H1 (cell line): ENCODE data around the gene ACTBL2. TPM values are rescaled to one million over a fixed set of nuclear protein-coding genes. Genes with fewer than 3 reads are reported as not detected.

Source experiments
- CTCF ChIA-PET: fragments of 300-600 bp; sonication (Branson Sonifier 250); formaldehyde crosslinking; loops from one replicate; lab custom pipeline; 2021; ENCODE audit not compliant: partially characterized antibody; lab: Charles Lee
- POLR2A ChIA-PET: fragments of 300-600 bp; sonication (Branson Sonifier 250); formaldehyde crosslinking; loops from one replicate; lab custom pipeline; 2021; ENCODE audit warnings: inconsistent platforms; ENCODE audit not compliant: partially characterized antibody; lab: Charles Lee
- DNase-seq, 2 experiments: peaks; one replicate each; pipeline versions ENCODE4 v3.0.0 to v3.0.0-alpha.2; 2010 to 2022; ENCODE audit warnings: low spot score in 2 of 2, low read depth in 1 of 2, mixed read lengths in 1 of 2
- FAIRE-seq: peaks from 2 replicates; lab custom pipeline; 2011; peaks lifted over from hg19 to GRCh38; lab: Jason Lieb, UNC
- H2AFZ ChIP-seq: 2 replicates; pipeline ENCODE4 v1.8.1; 2012; ENCODE audit warnings: low read length, inconsistent platforms
- H2AK5ac ChIP-seq: 2 replicates; pipeline ENCODE4 v1.6.1; 2013; ENCODE audit warnings: low read depth, low read length
- H2BK120ac ChIP-seq: replicated peaks from 2 replicates; pipeline ENCODE3; 2013; ENCODE audit warnings: low read depth, low read length, inconsistent platforms
- H2BK12ac ChIP-seq: 2 replicates; pipeline ENCODE4 v1.6.1; 2013; ENCODE audit warnings: low read depth, low read length
- H2BK15ac ChIP-seq: 2 replicates; pipeline ENCODE4 v1.6.1; 2013; ENCODE audit warnings: low read length
- H2BK20ac ChIP-seq: 2 replicates; pipeline ENCODE4 v1.6.1; 2013; ENCODE audit warnings: low read length
- H2BK5ac ChIP-seq: 2 replicates; pipeline ENCODE4 v1.6.1; 2013; ENCODE audit warnings: low read depth, low read length
- H3K14ac ChIP-seq: 2 replicates; pipeline ENCODE4 v1.6.1; 2013; ENCODE audit warnings: inconsistent platforms; ENCODE audit not compliant: insufficient read length
- H3K18ac ChIP-seq: 2 replicates; pipeline ENCODE4 v1.6.1; 2013; ENCODE audit warnings: low read length; ENCODE audit errors: extremely low read depth
- H3K23ac ChIP-seq: 2 replicates; pipeline ENCODE4 v1.6.1; 2013; ENCODE audit warnings: inconsistent platforms; ENCODE audit not compliant: insufficient read length
- H3K23me2 ChIP-seq: 2 replicates; pipeline ENCODE4 v1.6.1; 2013; ENCODE audit warnings: low read depth, low read length
- H3K27ac ChIP-seq: 2 replicates; pipeline ENCODE4 v1.6.1; 2011; ENCODE audit warnings: low read depth, low read length, inconsistent platforms
- H3K27me3 ChIP-seq, 4 experiments: replicated peaks in 1 of 4; 1 replicate in 1 of 4; 2 replicates in 3 of 4; pipeline versions ENCODE4 v1.6.1 to v1.8.1; 2011 to 2013; ENCODE audit warnings: low read length in 3 of 4, mild to moderate bottlenecking in 3 of 4, inconsistent platforms in 2 of 4, mixed read lengths in 2 of 4, moderate library complexity in 1 of 4; ENCODE audit not compliant: control insufficient read depth in 3 of 4, insufficient read depth in 3 of 4; ENCODE audit errors: extremely low read depth in 1 of 4
- H3K36me3 ChIP-seq, 4 experiments: 2 replicates each; pipeline versions ENCODE4 v1.6.1 to v1.8.1; 2011 to 2013; ENCODE audit warnings: mild to moderate bottlenecking in 4 of 4, low read length in 3 of 4, moderate library complexity in 2 of 4, control low read depth in 1 of 4, inconsistent platforms in 1 of 4; ENCODE audit not compliant: insufficient read depth in 4 of 4, control insufficient read depth in 2 of 4
- H3K4ac ChIP-seq: replicated peaks from 2 replicates; pipeline ENCODE3; 2013; ENCODE audit warnings: low read length, low read depth, mixed read lengths, inconsistent platforms; ENCODE audit not compliant: insufficient read length
- H3K4me1 ChIP-seq, 4 experiments: replicated peaks in 1 of 4; 1 replicate in 1 of 4; 2 replicates in 3 of 4; pipeline versions ENCODE4 v1.6.1 to v1.8.1; 2011 to 2013; ENCODE audit warnings: low read length in 3 of 4, inconsistent platforms in 2 of 4, mixed read lengths in 1 of 4; ENCODE audit not compliant: insufficient read depth in 4 of 4, control insufficient read depth in 3 of 4
- H3K4me2 ChIP-seq, 2 experiments: 2 replicates each; pipeline versions ENCODE4 v1.6.1 to v1.8.1; 2011 to 2013; ENCODE audit warnings: low read depth in 2 of 2, low read length in 2 of 2, control low read depth in 1 of 2, inconsistent platforms in 1 of 2, mild to moderate bottlenecking in 1 of 2; ENCODE audit not compliant: insufficient read depth in 1 of 2
- H3K4me3 ChIP-seq, 4 experiments: fragments of 200-600, 300-600 bp in 1 of 4; sonication (generic), shearing (Covaris generic), sonication (Bioruptor Twin) in 1 of 4; 2 replicates each; pipeline versions ENCODE4 v1.5.1 to v1.8.1; 2011 to 2016; ENCODE audit warnings: low read length in 4 of 4, low read depth in 3 of 4, control low read depth in 2 of 4, inconsistent platforms in 2 of 4, mild to moderate bottlenecking in 2 of 4, mixed read lengths in 1 of 4, moderate library complexity in 1 of 4; ENCODE audit not compliant: insufficient read depth in 2 of 4; ENCODE audit errors: extremely low read depth in 1 of 4
- H3K56ac ChIP-seq: replicated peaks from 2 replicates; pipeline ENCODE3; 2013; ENCODE audit warnings: low read depth, mild to moderate bottlenecking, mixed read lengths, low read length, inconsistent platforms; ENCODE audit not compliant: insufficient read length
- H3K79me1 ChIP-seq: 2 replicates; pipeline ENCODE4 v1.6.1; 2013; ENCODE audit warnings: low read depth, low read length, control low read depth
- H3K79me2 ChIP-seq, 2 experiments: 2 replicates each; pipeline versions ENCODE4 v1.6.1 to v1.8.1; 2012 to 2013; ENCODE audit warnings: low read length in 2 of 2, mild to moderate bottlenecking in 2 of 2, inconsistent platforms in 1 of 2; ENCODE audit not compliant: insufficient read depth in 2 of 2, control insufficient read depth in 1 of 2
- H3K9ac ChIP-seq, 4 experiments: replicated peaks in 1 of 4; 1 replicate in 1 of 4; 2 replicates in 3 of 4; pipeline versions ENCODE4 v1.6.1 to v1.8.1; 2011 to 2013; ENCODE audit warnings: low read depth in 3 of 4, low read length in 3 of 4, control low read depth in 2 of 4, mild to moderate bottlenecking in 2 of 4, moderate library complexity in 2 of 4, inconsistent platforms in 1 of 4; ENCODE audit errors: extremely low read depth in 1 of 4
- H3K9me3 ChIP-seq, 2 experiments: 2 replicates each; pipeline versions ENCODE4 v1.6.1 to v1.8.1; 2012 to 2013; ENCODE audit warnings: mild to moderate bottlenecking in 2 of 2, moderate library complexity in 2 of 2, control low read depth in 1 of 2, inconsistent platforms in 1 of 2, low read depth in 1 of 2, low read length in 1 of 2, mixed read lengths in 1 of 2; ENCODE audit not compliant: insufficient read depth in 2 of 2
- H4K20me1 ChIP-seq, 2 experiments: replicated peaks in 1 of 2; 2 replicates each; pipeline versions ENCODE3 to v1.8.1; 2011 to 2013; ENCODE audit warnings: inconsistent platforms in 2 of 2, low read length in 2 of 2, mild to moderate bottlenecking in 1 of 2; ENCODE audit not compliant: insufficient read depth in 2 of 2, control insufficient read depth in 1 of 2
- H4K5ac ChIP-seq: 2 replicates; pipeline ENCODE4 v1.6.1; 2013; ENCODE audit warnings: low read length, low read depth, mixed read lengths, inconsistent platforms; ENCODE audit not compliant: insufficient read length
- H4K8ac ChIP-seq: 2 replicates; pipeline ENCODE4 v1.8.0; 2013; ENCODE audit warnings: mild to moderate bottlenecking, moderate library complexity, low read length, inconsistent platforms; ENCODE audit not compliant: insufficient read depth; ENCODE audit errors: extremely low read depth
- H4K91ac ChIP-seq: replicated peaks from 2 replicates; pipeline ENCODE3; 2013; ENCODE audit warnings: low read length, mixed read lengths, inconsistent platforms; ENCODE audit not compliant: insufficient read length
- ATF2 ChIP-seq: IDR thresholded peaks from 2 replicates; pipeline ENCODE4 v1.6.1; 2012; ENCODE audit warnings: low read length, inconsistent platforms
- BACH1 ChIP-seq: IDR thresholded peaks from 2 replicates; pipeline ENCODE4 v1.6.1; 2012; ENCODE audit warnings: low read length, improper control_type of control experiment
- CBX5 ChIP-seq: fragments of 300-800, 300-1000 bp; sonication (generic); IDR thresholded peaks from 2 replicates; pipeline ENCODE4 v1.7.1; 2016; ENCODE audit warnings: antibody characterized with exemption, low read length, low read depth
- CHD2 ChIP-seq: IDR thresholded peaks from 2 replicates; pipeline ENCODE4 v1.6.1; 2012; ENCODE audit warnings: low read length, improper control_type of control experiment
- CREB1 ChIP-seq: IDR thresholded peaks from 2 replicates; pipeline ENCODE4 v1.6.1; 2012; ENCODE audit warnings: inconsistent platforms
- EZH2 ChIP-seq: fragments of 200-600 bp; sonication (generic); IDR thresholded peaks from 2 replicates; pipeline ENCODE4 v1.7.1; 2012; ENCODE audit warnings: low read depth, mild to moderate bottlenecking, moderate library complexity, low read length, inconsistent platforms; ENCODE audit not compliant: severe bottlenecking
- FOSL1 ChIP-seq: IDR thresholded peaks from 2 replicates; pipeline ENCODE4 v1.6.1; 2011; ENCODE audit warnings: mild to moderate bottlenecking, low read depth, low read length, moderate library complexity; ENCODE audit not compliant: insufficient read depth
- RAD21 ChIP-seq, 2 experiments: IDR thresholded peaks in 1 of 2; conservative IDR thresholded peaks in 1 of 2; 2 replicates each; pipeline ENCODE4 v1.6.1; 2011; ENCODE audit warnings: low read depth in 2 of 2, low read length in 2 of 2, improper control_type of control experiment in 1 of 2, inconsistent platforms in 1 of 2, mild to moderate bottlenecking in 1 of 2, moderate library complexity in 1 of 2
- RFX5 ChIP-seq: IDR thresholded peaks from 2 replicates; pipeline ENCODE4 v1.6.1; 2011; ENCODE audit warnings: low read depth, low read length, improper control_type of control experiment, borderline replicate concordance
- RXRA ChIP-seq: IDR thresholded peaks from 2 replicates; pipeline ENCODE4 v1.6.1; 2011; ENCODE audit warnings: low read depth, mild to moderate bottlenecking, low read length, moderate library complexity; ENCODE audit not compliant: insufficient read depth
- polyA plus RNA-seq, 7 experiments: library from polyadenylated mRNA; depleted of rRNA in 3 of 7; stranded (reverse) in 5 of 7; unstranded in 2 of 7; fragments of >200 nt in 5 of 7; fragments of 200-250 nt in 2 of 7; gene quantifications; 1 replicate in 5 of 7; 2 replicates in 1 of 7; 4 replicates in 1 of 7; pipeline versions ENCODE4 v1.2.1 to v1.2.3, GENCODE V29; 2011 to 2013; ENCODE audit warnings: missing spikeins in 2 of 7, mixed read lengths in 2 of 7
- total RNA-seq: library from RNA; stranded (reverse); fragmentation: NEBNext Ultra II Directional; extraction: Animal tissue kit (Norgen Biotek cat#: 25700); gene quantifications from 2 replicates; pipeline ENCODE4 v1.2.1, GENCODE V29; 2021
- TF ChIP-seq, protein P1 (sequence below): IDR thresholded peaks from 2 replicates; pipeline ENCODE4 v1.6.1; 2012; ENCODE audit warnings: inconsistent platforms
- TF ChIP-seq, protein P2 (sequence below): IDR thresholded peaks from 2 replicates; pipeline ENCODE4 v1.6.1; 2012; ENCODE audit warnings: inconsistent platforms

ACTBL2 gene
- total and polyA plus RNA-seq, 2 of the 8 experiments (the other 6 are each of a cell fraction or from before 2014, with no cell fraction given): not detected

GRCh38 chr5:57497733-57498132 is 15.1 kb upstream of the ACTBL2 start:
- POLR2A ChIA-PET: no interaction called here
- TF ChIP-seq BACH1 (no peak), ATF2 (no peak), CREB1 (no peak), CBX5 (no peak), CHD2 (no peak), RXRA (no peak), RAD21 (IDR thresholded peaks at IDR 0.05 in 1 of 2, conservative IDR thresholded peaks at IDR 0.05 in 1 of 2; ENCODE audit: low read depth in 2 of 2, low read length in 2 of 2) (no peak), EZH2 (no peak), RFX5 (no peak), FOSL1 (no peak)
- TF ChIP-seq, protein P1, sequence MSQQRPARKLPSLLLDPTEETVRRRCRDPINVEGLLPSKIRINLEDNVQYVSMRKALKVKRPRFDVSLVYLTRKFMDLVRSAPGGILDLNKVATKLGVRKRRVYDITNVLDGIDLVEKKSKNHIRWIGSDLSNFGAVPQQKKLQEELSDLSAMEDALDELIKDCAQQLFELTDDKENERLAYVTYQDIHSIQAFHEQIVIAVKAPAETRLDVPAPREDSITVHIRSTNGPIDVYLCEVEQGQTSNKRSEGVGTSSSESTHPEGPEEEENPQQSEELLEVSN: no peak
- TF ChIP-seq, protein P2, sequence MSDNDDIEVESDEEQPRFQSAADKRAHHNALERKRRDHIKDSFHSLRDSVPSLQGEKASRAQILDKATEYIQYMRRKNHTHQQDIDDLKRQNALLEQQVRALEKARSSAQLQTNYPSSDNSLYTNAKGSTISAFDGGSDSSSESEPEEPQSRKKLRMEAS: no peak

More at GRCh38 chr5:57497733-57498132, 15.1 kb upstream of the ACTBL2 start:
- H3K4ac ChIP-seq: no peak overlapping the region
- H2BK15ac ChIP-seq: no peak overlapping the region
- H3K56ac ChIP-seq: no peak overlapping the region
- H2BK5ac ChIP-seq: no peak overlapping the region
- H4K8ac ChIP-seq: no peak overlapping the region
- no peak overlapping the region for H2AK5ac ChIP-seq
- H4K91ac ChIP-seq: no peak overlapping the region
- no peaks in the 10 kb centered on the region for H3K27me3 ChIP-seq
- no peak overlapping the region for H3K9ac ChIP-seq
- CTCF ChIA-PET: interaction anchor here (1.0 to 4.8 kb wide), 5 partner anchors 198 to 317 kb away, joined by 3 to 53 read pairs (median 18); no protein-coding TSS in a partner anchor
- H3K4me2 ChIP-seq: no peak overlapping the region
- no peak for DNase-seq
- H3K27ac ChIP-seq: no peak overlapping the region
- no peak overlapping the region for H3K18ac ChIP-seq
- no peak overlapping the region for H3K4me3 ChIP-seq
- no peak overlapping the region for H3K14ac ChIP-seq
- no peaks in the 10 kb centered on the region for H3K36me3 ChIP-seq
- FAIRE-seq: no peak
- H2BK120ac ChIP-seq: no peak overlapping the region
- H3K79me2 ChIP-seq: no peaks in the 10 kb centered on the region
- H4K5ac ChIP-seq: no peak overlapping the region
- no peak overlapping the region for H2AFZ ChIP-seq
- H3K4me1 ChIP-seq: peaks cover 0 to 3% (median under 1%) of the 10 kb centered on the region in 4 experiments; a peak in 2 of 7 replicates
- H2BK12ac ChIP-seq: no peak overlapping the region
- no peak overlapping the region for H2BK20ac ChIP-seq
- H3K23me2 ChIP-seq: peaks cover 2% of the 10 kb centered on the region; the same call in 1 of the 2 replicates
- no peaks in the 10 kb centered on the region for H3K79me1 ChIP-seq
- H3K9me3 ChIP-seq: no peaks in the 10 kb centered on the region
- H4K20me1 ChIP-seq: no peaks in the 10 kb centered on the region
- no peak overlapping the region for H3K23ac ChIP-seq
